B cell (primary cell): Measurements from ENCODE around the gene CCDC191.

Experiments used
- CTCF ChIP-seq: fragments of 200-600 bp; IDR thresholded peaks from one replicate; pipeline ENCODE4 v1.8.0; 2022; ENCODE audit warnings: antibody characterized with exemption, mild to moderate bottlenecking
- EZH2 ChIP-seq: IDR thresholded peaks from 2 replicates; pipeline ENCODE4 v1.6.1; 2012; ENCODE audit warnings: borderline replicate concordance, low read depth, mild to moderate bottlenecking, moderate library complexity, low read length; ENCODE audit not compliant: insufficient read depth, poor library complexity, severe bottlenecking

GRCh38 chr3:114068336-114068735, 12.0 kb upstream of the CCDC191 start:
- TF ChIP-seq CTCF (no peak), EZH2 (no peak)
